HCT116 (cell line): ENCODE data around the gene R3HDM1. TPM values are rescaled to one million over a fixed set of nuclear protein-coding genes. Genes with fewer than 3 reads are reported as not detected.

Experiments used
- ATAC-seq: fragments of 200-7000 bp; cut with Tn5 transposase; 2 replicates; pipeline ENCODE4 v1.9.1; 2020; ENCODE audit warnings: mild to moderate bottlenecking, moderate library complexity
- BruUV-seq: library from RNA; stranded (reverse); fragments of 400-500 nt; replicated peaks from 2 replicates; lab custom pipeline; 2021; lab: Mats Ljungman, UMichigan
- CTCF ChIA-PET: fragments of 300-600 bp; sonication (Branson Sonifier 250); formaldehyde crosslinking; loops from one replicate; lab custom pipeline; 2021; ENCODE audit warnings: antibody characterized with exemption; lab: Charles Lee
- POLR2A ChIA-PET: fragments of 300-600, 350-600 bp; sonication (Branson Sonifier 250); formaldehyde crosslinking; loops from one replicate; lab custom pipeline; 2021; ENCODE audit warnings: antibody characterized with exemption; lab: Charles Lee
- RAD21 ChIA-PET, 2 experiments: fragments of 300-600 bp; sonication (Branson Sonifier 250); formaldehyde crosslinking; loops; one replicate each; lab custom pipeline; 2023; ENCODE audit warnings: low total read pairs in 2 of 2; ENCODE audit not compliant: uncharacterized antibody in 2 of 2, unreplicated experiment in 2 of 2, low non-redundant PET in 1 of 2; lab: Charles Lee
- DNase-seq: peaks from one replicate; pipeline ENCODE4 v3.0.0-alpha.2; 2010; ENCODE audit warnings: low read depth, low spot score
- H2AFZ ChIP-seq: fragments of 200-600 bp; shearing (Covaris generic), sonication (generic); 2 replicates; pipeline ENCODE4 v1.6.1; 2017; ENCODE audit warnings: low read depth, mixed run types, mixed read lengths, antibody characterized with exemption, low read length; ENCODE audit not compliant: poor library complexity, severe bottlenecking
- H3K27ac ChIP-seq: 2 replicates; pipeline ENCODE4 v1.5.1; 2012; ENCODE audit warnings: low read depth, low read length
- H3K27me3 ChIP-seq: fragments of 200-600 bp; sonication (generic); 2 replicates; pipeline ENCODE4 v1.6.1; 2016; ENCODE audit warnings: mixed run types, low read length, mixed read lengths; ENCODE audit not compliant: insufficient read depth
- H3K36me3 ChIP-seq, 2 experiments: fragments of 200-500 bp in 1 of 2; fragments of 200-600 bp in 1 of 2; sonication (Bioruptor generic) in 1 of 2; sonication (generic) in 1 of 2; 2 replicates each; pipeline versions ENCODE4 v1.5.1 to v1.6.1; 2014 to 2016; ENCODE audit warnings: low read length in 2 of 2, inconsistent platforms in 1 of 2, mixed read lengths in 1 of 2, mixed run types in 1 of 2; ENCODE audit not compliant: insufficient read depth in 2 of 2, control insufficient read depth in 1 of 2
- H3K4me1 ChIP-seq, 2 experiments: fragments of 200-600 bp in 1 of 2; sonication (generic) in 1 of 2; 2 replicates each; pipeline versions ENCODE4 v1.5.1 to v1.6.1; 2012 to 2017; ENCODE audit warnings: low read length in 2 of 2, inconsistent platforms in 1 of 2, mild to moderate bottlenecking in 1 of 2, mixed read lengths in 1 of 2, mixed run types in 1 of 2, moderate library complexity in 1 of 2; ENCODE audit not compliant: insufficient read depth in 2 of 2, control insufficient read depth in 1 of 2
- H3K4me2 ChIP-seq: fragments of 200-600 bp; sonication (generic); 2 replicates; pipeline ENCODE4 v1.6.1; 2017; ENCODE audit warnings: mixed run types, low read length, mixed read lengths
- H3K4me3 ChIP-seq, 2 experiments: fragments of 200-600 bp in 1 of 2; sonication (generic) in 1 of 2; replicated peaks in 1 of 2; 2 replicates each; pipeline ENCODE4 v1.5.1; 2011 to 2016; ENCODE audit warnings: low read length in 2 of 2, control low read depth in 1 of 2, low read depth in 1 of 2, mild to moderate bottlenecking in 1 of 2, mixed read lengths in 1 of 2, mixed run types in 1 of 2
- H3K79me2 ChIP-seq: fragments of 200-600 bp; sonication (generic); 2 replicates; pipeline ENCODE4 v1.6.1; 2017; ENCODE audit warnings: mild to moderate bottlenecking, mixed run types, low read length, moderate library complexity, mixed read lengths; ENCODE audit not compliant: insufficient read depth
- H3K9ac ChIP-seq: fragments of 200-600 bp; sonication (generic); 2 replicates; pipeline ENCODE4 v1.6.1; 2016; ENCODE audit warnings: low read length, mixed read lengths
- H3K9me2 ChIP-seq: fragments of 200-600 bp; sonication (generic), shearing (Covaris generic); 2 replicates; pipeline ENCODE4 v1.6.1; 2017; ENCODE audit warnings: mixed run types, mild to moderate bottlenecking, moderate library complexity; ENCODE audit not compliant: insufficient read depth
- H3K9me3 ChIP-seq, 2 experiments: fragments of 200-500 bp in 1 of 2; fragments of 200-600 bp in 1 of 2; sonication (Bioruptor generic) in 1 of 2; sonication (generic) in 1 of 2; 2 replicates each; pipeline ENCODE4 v1.6.1; 2014 to 2017; ENCODE audit warnings: low read length in 2 of 2, mixed read lengths in 2 of 2, inconsistent platforms in 1 of 2, low read depth in 1 of 2, mild to moderate bottlenecking in 1 of 2, mixed run types in 1 of 2, moderate library complexity in 1 of 2; ENCODE audit not compliant: control insufficient read depth in 1 of 2, insufficient read depth in 1 of 2
- H4K20me1 ChIP-seq: fragments of 200-600 bp; sonication (generic), shearing (Covaris generic); 2 replicates; pipeline ENCODE4 v1.6.1; 2017; ENCODE audit warnings: mixed run types, mild to moderate bottlenecking, moderate library complexity; ENCODE audit not compliant: insufficient read depth
- CBX3 ChIP-seq: IDR thresholded peaks from 2 replicates; pipeline ENCODE4 v1.6.1; 2012; ENCODE audit warnings: low read depth
- CEBPB ChIP-seq: IDR thresholded peaks from 2 replicates; pipeline ENCODE4 v1.6.1; 2012; ENCODE audit warnings: low read depth
- EZH2phosphoT487 ChIP-seq: fragments of 200-600 bp; IDR thresholded peaks from 2 replicates; pipeline ENCODE4 v1.6.1; 2018; ENCODE audit warnings: antibody characterized with exemption, borderline replicate concordance
- JUND ChIP-seq: IDR thresholded peaks from 2 replicates; pipeline ENCODE4 v1.6.1; 2012
- POLR2A ChIP-seq: IDR thresholded peaks from 2 replicates; pipeline ENCODE4 v1.7.0; 2011; ENCODE audit warnings: borderline replicate concordance; ENCODE audit not compliant: insufficient read depth, insufficient read length; ENCODE audit errors: extremely low read depth
- RAD21 ChIP-seq: IDR thresholded peaks from 2 replicates; pipeline ENCODE4 v1.6.1; 2012; ENCODE audit warnings: low read depth, mild to moderate bottlenecking
- SIN3A ChIP-seq: IDR thresholded peaks from 2 replicates; pipeline ENCODE4 v1.6.1; 2012; ENCODE audit warnings: low read depth
- SP1 ChIP-seq: IDR thresholded peaks from 2 replicates; pipeline ENCODE4 v1.6.1; 2012; ENCODE audit warnings: low read depth
- SRF ChIP-seq: IDR thresholded peaks from 2 replicates; pipeline ENCODE4 v1.6.1; 2012; ENCODE audit warnings: low read depth
- TCF7L2 ChIP-seq: IDR thresholded peaks from 2 replicates; pipeline ENCODE4 v1.7.0; 2011; ENCODE audit warnings: borderline replicate concordance, inconsistent platforms; ENCODE audit not compliant: insufficient read depth, insufficient read length; ENCODE audit errors: extremely low read depth
- ZFX ChIP-seq: fragments of 450-650 bp; IDR thresholded peaks from 2 replicates; pipeline ENCODE4 v1.6.1; 2017
- ZNF274 ChIP-seq: fragments of 200-500 bp; sonication (Bioruptor generic); IDR thresholded peaks from 2 replicates; pipeline ENCODE4 v1.6.1; 2014; ENCODE audit warnings: mild to moderate bottlenecking, low read depth, low read length, inconsistent platforms
- intact Hi-C: fragments of 100-400 bp; cut with micrococcal nuclease; formaldehyde crosslinking; loops from 2 replicates; pipeline ENCODE4 v1.10.0; 2022
- total RNA-seq: library from RNA; stranded (reverse); gene quantifications from one replicate; pipeline ENCODE4 v1.2.1, GENCODE V29; 2021; ENCODE audit not compliant: unreplicated experiment
- TF ChIP-seq, protein P1 (sequence below): IDR thresholded peaks from 2 replicates; pipeline ENCODE4 v1.6.1; 2012; ENCODE audit warnings: low read depth

R3HDM1 gene
- total RNA-seq, 1 experiment from 2014 or later = 43.1 TPM

GRCh38 chr2:135620198-135620597 is 88.9 kb downstream of the R3HDM1 start:
- Histone ChIP-seq H3K27me3 (no peaks in the 10 kb centered on the region), H3K79me2 (no peaks in the 10 kb centered on the region), H3K9me2 (no peaks in the 10 kb centered on the region), H3K4me1 (no peaks in the 10 kb centered on the region), H3K9ac (no peak overlapping the region), H2AFZ (no peak overlapping the region), H3K9me3 (no peaks in the 10 kb centered on the region), H3K4me3 (no peak overlapping the region), H3K4me2 (no peak overlapping the region), H4K20me1 (no peaks in the 10 kb centered on the region), H3K36me3 (peaks cover 0 to 2% of the 10 kb centered on the region in 2 experiments; a peak in 1 of 4 replicates), H3K27ac (no peak overlapping the region)
- intact Hi-C loops = no loop called here
- ATAC-seq (no peak), DNase-seq (no peak)
- ChIA-PET RAD21 (no interaction called here), CTCF (no interaction called here), POLR2A (no interaction called here)
- no peak for TF ChIP-seq EZH2phosphoT487
- TF ChIP-seq, protein P1, sequence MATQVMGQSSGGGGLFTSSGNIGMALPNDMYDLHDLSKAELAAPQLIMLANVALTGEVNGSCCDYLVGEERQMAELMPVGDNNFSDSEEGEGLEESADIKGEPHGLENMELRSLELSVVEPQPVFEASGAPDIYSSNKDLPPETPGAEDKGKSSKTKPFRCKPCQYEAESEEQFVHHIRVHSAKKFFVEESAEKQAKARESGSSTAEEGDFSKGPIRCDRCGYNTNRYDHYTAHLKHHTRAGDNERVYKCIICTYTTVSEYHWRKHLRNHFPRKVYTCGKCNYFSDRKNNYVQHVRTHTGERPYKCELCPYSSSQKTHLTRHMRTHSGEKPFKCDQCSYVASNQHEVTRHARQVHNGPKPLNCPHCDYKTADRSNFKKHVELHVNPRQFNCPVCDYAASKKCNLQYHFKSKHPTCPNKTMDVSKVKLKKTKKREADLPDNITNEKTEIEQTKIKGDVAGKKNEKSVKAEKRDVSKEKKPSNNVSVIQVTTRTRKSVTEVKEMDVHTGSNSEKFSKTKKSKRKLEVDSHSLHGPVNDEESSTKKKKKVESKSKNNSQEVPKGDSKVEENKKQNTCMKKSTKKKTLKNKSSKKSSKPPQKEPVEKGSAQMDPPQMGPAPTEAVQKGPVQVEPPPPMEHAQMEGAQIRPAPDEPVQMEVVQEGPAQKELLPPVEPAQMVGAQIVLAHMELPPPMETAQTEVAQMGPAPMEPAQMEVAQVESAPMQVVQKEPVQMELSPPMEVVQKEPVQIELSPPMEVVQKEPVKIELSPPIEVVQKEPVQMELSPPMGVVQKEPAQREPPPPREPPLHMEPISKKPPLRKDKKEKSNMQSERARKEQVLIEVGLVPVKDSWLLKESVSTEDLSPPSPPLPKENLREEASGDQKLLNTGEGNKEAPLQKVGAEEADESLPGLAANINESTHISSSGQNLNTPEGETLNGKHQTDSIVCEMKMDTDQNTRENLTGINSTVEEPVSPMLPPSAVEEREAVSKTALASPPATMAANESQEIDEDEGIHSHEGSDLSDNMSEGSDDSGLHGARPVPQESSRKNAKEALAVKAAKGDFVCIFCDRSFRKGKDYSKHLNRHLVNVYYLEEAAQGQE = no peak
- TF ChIP-seq SRF = no peak
- TF ChIP-seq JUND = no peak
- no peak for TF ChIP-seq SIN3A
- TF ChIP-seq ZNF274 = no peak
- no peak for TF ChIP-seq CBX3
- TF ChIP-seq TCF7L2 = no peak
- no peak for TF ChIP-seq SP1
- no peak for TF ChIP-seq ZFX
- no peak for TF ChIP-seq RAD21
- TF ChIP-seq POLR2A = no peak
- TF ChIP-seq CEBPB = no peak
- BruUV-seq = no TSS peak
